Measurements from ENCODE around the gene ANXA6. TPM values are rescaled to one million over a fixed set of nuclear protein-coding genes. Genes with fewer than 3 reads are reported as not detected.

The ANXA6 gene
- total RNA-seq, 1 experiment from 2014 or later: 95.9 TPM

DNA sequence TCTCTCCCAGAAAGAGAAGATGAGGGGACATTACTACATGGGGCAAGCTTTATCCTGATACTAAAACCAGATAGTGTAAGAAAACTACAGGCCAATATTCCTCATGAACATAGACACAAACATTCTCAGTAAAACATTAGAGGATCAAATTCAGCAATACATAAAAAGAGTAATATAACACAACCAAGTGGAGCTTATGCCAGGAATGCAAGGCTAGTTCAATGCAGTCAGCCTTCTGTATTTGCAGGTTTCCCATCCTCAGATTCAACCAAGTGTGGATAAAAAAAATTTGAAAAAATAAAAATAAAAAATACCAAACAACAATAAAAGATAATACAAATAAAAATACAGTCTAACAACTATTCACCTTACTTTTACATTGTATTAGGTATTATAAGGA lies 35.0 kb upstream of the ANXA6 start:
- TF ChIP-seq EZH2 (IDR thresholded peaks at IDR 0.05; ENCODE audit: borderline replicate concordance, low read depth, low read length, poor library complexity, severe bottlenecking): no peak
- TF ChIP-seq, protein P1, sequence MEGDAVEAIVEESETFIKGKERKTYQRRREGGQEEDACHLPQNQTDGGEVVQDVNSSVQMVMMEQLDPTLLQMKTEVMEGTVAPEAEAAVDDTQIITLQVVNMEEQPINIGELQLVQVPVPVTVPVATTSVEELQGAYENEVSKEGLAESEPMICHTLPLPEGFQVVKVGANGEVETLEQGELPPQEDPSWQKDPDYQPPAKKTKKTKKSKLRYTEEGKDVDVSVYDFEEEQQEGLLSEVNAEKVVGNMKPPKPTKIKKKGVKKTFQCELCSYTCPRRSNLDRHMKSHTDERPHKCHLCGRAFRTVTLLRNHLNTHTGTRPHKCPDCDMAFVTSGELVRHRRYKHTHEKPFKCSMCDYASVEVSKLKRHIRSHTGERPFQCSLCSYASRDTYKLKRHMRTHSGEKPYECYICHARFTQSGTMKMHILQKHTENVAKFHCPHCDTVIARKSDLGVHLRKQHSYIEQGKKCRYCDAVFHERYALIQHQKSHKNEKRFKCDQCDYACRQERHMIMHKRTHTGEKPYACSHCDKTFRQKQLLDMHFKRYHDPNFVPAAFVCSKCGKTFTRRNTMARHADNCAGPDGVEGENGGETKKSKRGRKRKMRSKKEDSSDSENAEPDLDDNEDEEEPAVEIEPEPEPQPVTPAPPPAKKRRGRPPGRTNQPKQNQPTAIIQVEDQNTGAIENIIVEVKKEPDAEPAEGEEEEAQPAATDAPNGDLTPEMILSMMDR (conservative IDR thresholded peaks at IDR 0.05; ENCODE audit: low read depth, low read length): no peak
- H3K27ac ChIP-seq (ENCODE audit: low read depth, low read length, poor library complexity, severe bottlenecking): no peak overlapping the region
- DNase-seq (ENCODE audit: low spot score): no peak
- POLR2A ChIA-PET (ENCODE audit: low non-redundant PET): no interaction called here
- no peaks in the 10 kb centered on the region for H3K36me3 ChIP-seq (ENCODE audit: insufficient read depth, low read length, poor library complexity, severe bottlenecking)
- CTCF ChIA-PET: no interaction called here
- H3K27me3 ChIP-seq (replicated peaks; ENCODE audit: insufficient read depth, low read depth, low read length, poor library complexity): no peaks in the 10 kb centered on the region
- no peak overlapping the region for H3K4me3 ChIP-seq (ENCODE audit: low read depth, low read length, poor library complexity, severe bottlenecking)
- BruUV-seq (replicated peaks): no TSS peak
- peaks cover 3% of the 10 kb centered on the region for H3K9me3 ChIP-seq (ENCODE audit: low read depth, low read length, poor library complexity, severe bottlenecking)
- no peaks in the 10 kb centered on the region for H3K4me1 ChIP-seq (ENCODE audit: insufficient read depth, low read length, poor library complexity, severe bottlenecking)
- intact Hi-C loops (cut with micrococcal nuclease; ENCODE audit: unreplicated experiment): no loop called here

DNA sequence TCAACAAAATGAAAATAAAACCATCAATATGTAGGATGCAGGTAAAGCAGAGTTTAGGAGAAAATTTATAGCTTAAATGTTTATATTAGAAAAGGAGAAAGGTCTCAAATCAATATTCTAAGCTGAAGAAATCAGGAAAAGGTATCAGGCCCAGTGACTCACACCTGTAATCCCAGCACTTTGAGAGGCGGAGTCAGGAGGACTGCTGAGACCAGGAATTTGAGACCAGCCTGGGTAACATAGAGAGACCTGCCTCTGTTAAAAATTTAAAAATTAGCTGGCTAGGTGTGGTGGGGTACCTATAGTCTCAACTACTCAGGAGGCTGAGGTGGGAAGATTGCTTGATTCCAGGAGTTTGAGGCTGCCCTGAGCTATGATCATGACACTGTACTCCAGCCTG lies 34.1 kb upstream of the ANXA6 start:
- intact Hi-C loops (cut with micrococcal nuclease; ENCODE audit: unreplicated experiment): no loop called here
- POLR2A ChIA-PET (ENCODE audit: low non-redundant PET): no interaction called here
- TF ChIP-seq, protein P1 (conservative IDR thresholded peaks at IDR 0.05; ENCODE audit: low read depth, low read length): no peak
- no peak for TF ChIP-seq EZH2 (IDR thresholded peaks at IDR 0.05; ENCODE audit: borderline replicate concordance, low read depth, low read length, poor library complexity, severe bottlenecking)
- no peaks in the 10 kb centered on the region for H3K4me1 ChIP-seq (ENCODE audit: insufficient read depth, low read length, poor library complexity, severe bottlenecking)
- H3K27ac ChIP-seq (ENCODE audit: low read depth, low read length, poor library complexity, severe bottlenecking): no peak overlapping the region
- no peak for DNase-seq (ENCODE audit: low spot score)
- no peak overlapping the region for H3K4me3 ChIP-seq (ENCODE audit: low read depth, low read length, poor library complexity, severe bottlenecking)
- CTCF ChIA-PET: no interaction called here
- no TSS peak for BruUV-seq (replicated peaks)
- no peaks in the 10 kb centered on the region for H3K36me3 ChIP-seq (ENCODE audit: insufficient read depth, low read length, poor library complexity, severe bottlenecking)
- H3K27me3 ChIP-seq (replicated peaks; ENCODE audit: insufficient read depth, low read depth, low read length, poor library complexity): no peaks in the 10 kb centered on the region
- H3K9me3 ChIP-seq (ENCODE audit: low read depth, low read length, poor library complexity, severe bottlenecking): peaks cover 3% of the 10 kb centered on the region

DNA sequence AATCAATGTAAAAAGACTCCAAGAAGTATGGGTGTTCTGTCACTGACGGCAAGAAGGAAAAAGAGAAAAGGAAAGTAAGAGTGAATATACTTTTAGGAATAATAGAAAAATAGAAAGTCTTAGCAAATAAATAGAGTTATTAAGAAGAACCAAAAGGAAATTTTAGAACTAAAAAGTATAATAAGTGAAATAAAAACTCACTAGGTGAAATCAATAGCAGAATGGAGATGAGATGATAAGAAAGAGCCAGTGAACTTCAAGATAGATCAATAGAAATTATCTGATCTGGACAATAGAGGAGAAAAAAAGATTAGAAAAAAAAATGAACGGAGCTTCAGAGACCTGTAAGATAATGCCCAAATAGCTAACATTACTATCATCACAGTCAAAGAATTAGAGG lies 31.6 kb upstream of the ANXA6 start:
- H3K27me3 ChIP-seq (replicated peaks; ENCODE audit: insufficient read depth, low read depth, low read length, poor library complexity): no peaks in the 10 kb centered on the region
- DNase-seq (ENCODE audit: low spot score): no peak
- TF ChIP-seq EZH2 (IDR thresholded peaks at IDR 0.05; ENCODE audit: borderline replicate concordance, low read depth, low read length, poor library complexity, severe bottlenecking): no peak
- TF ChIP-seq, protein P1 (conservative IDR thresholded peaks at IDR 0.05; ENCODE audit: low read depth, low read length): no peak
- BruUV-seq (replicated peaks): no TSS peak
- no peaks in the 10 kb centered on the region for H3K36me3 ChIP-seq (ENCODE audit: insufficient read depth, low read length, poor library complexity, severe bottlenecking)
- CTCF ChIA-PET: no interaction called here
- peaks cover 5% of the 10 kb centered on the region for H3K4me1 ChIP-seq (ENCODE audit: insufficient read depth, low read length, poor library complexity, severe bottlenecking)
- POLR2A ChIA-PET (ENCODE audit: low non-redundant PET): no interaction called here
- intact Hi-C loops (cut with micrococcal nuclease; ENCODE audit: unreplicated experiment): no loop called here
- no peak overlapping the region for H3K27ac ChIP-seq (ENCODE audit: low read depth, low read length, poor library complexity, severe bottlenecking)
- H3K9me3 ChIP-seq (ENCODE audit: low read depth, low read length, poor library complexity, severe bottlenecking): peaks cover 3% of the 10 kb centered on the region
- H3K4me3 ChIP-seq (ENCODE audit: low read depth, low read length, poor library complexity, severe bottlenecking): no peak overlapping the region

Measured in A673 (cell line).